ENCODE results near the gene CNGA1. TPM values are rescaled to one million over a fixed set of nuclear protein-coding genes. Genes with fewer than 3 reads are reported as not detected.
A peak's percentile ranks its signal among the peaks of the same experiment; 100 is the strongest.
"Not testable (repeated sequence)": the region's sequence is repeated elsewhere in the genome, so short reads cannot be mapped to it uniquely, and the experiment has no call there.

CNGA1 gene
- total RNA-seq, 1 experiment from 2014 or later, result not detected

- H3K4me1 ChIP-seq (replicated peaks), result no peaks in the 10 kb centered on the region
- H3K27me3 ChIP-seq (replicated peaks), result no peaks in the 10 kb centered on the region
- H3K27ac ChIP-seq, result no peak overlapping the region
- H3K9me3 ChIP-seq (replicated peaks), result no peaks in the 10 kb centered on the region
- DNase-seq (ENCODE audit: low read depth in 1 of 2, low spot score in 2 of 2), result no peak
- no peak overlapping the region for H3K4me3 ChIP-seq
- H3K36me3 ChIP-seq, result no peaks in the 10 kb centered on the region
Measured at GRCh38 chr4:47926667-47927258, 89.7 kb downstream of the CNGA1 start.

- not testable (repeated sequence) for H3K36me3 ChIP-seq; H3K4me3 ChIP-seq; H3K27me3 ChIP-seq (replicated peaks); H3K9me3 ChIP-seq (replicated peaks); DNase-seq (ENCODE audit: low read depth in 1 of 2, low spot score in 2 of 2); H3K27ac ChIP-seq; H3K4me1 ChIP-seq (replicated peaks)
Measured at GRCh38 chr4:47923261-47923608, 93.2 kb downstream of the CNGA1 start.

GRCh38 chr4:47922436-47923260 lies 93.8 kb downstream of the CNGA1 start:
- not testable (repeated sequence) for H3K4me1 ChIP-seq (replicated peaks); H3K4me3 ChIP-seq; DNase-seq (ENCODE audit: low read depth in 1 of 2, low spot score in 2 of 2); H3K36me3 ChIP-seq; H3K9me3 ChIP-seq (replicated peaks); H3K27me3 ChIP-seq (replicated peaks); H3K27ac ChIP-seq

- H3K4me1 ChIP-seq (replicated peaks); H3K27ac ChIP-seq; H3K4me3 ChIP-seq; H3K9me3 ChIP-seq (replicated peaks); DNase-seq (ENCODE audit: low read depth in 1 of 2, low spot score in 2 of 2); H3K36me3 ChIP-seq; H3K27me3 ChIP-seq (replicated peaks): not testable (repeated sequence)
Measured at GRCh38 chr4:47917163-47917562, 99.3 kb downstream of the CNGA1 start.

GRCh38 chr4:47915378-47915777 lies 101.1 kb downstream of the CNGA1 start:
- H3K9me3 ChIP-seq (replicated peaks), result no peaks in the 10 kb centered on the region
- no peak for DNase-seq (ENCODE audit: low read depth in 1 of 2, low spot score in 2 of 2)
- no peak overlapping the region for H3K4me3 ChIP-seq

GRCh38 chr4:47914926-47915237 lies 101.6 kb downstream of the CNGA1 start:
- no peak overlapping the region for H3K27ac ChIP-seq
- peaks cover 10% of the 10 kb centered on the region; the same call in 1 of the 2 replicates for H3K4me1 ChIP-seq (replicated peaks)
- DNase-seq (ENCODE audit: low read depth in 1 of 2, low spot score in 2 of 2), result no peak

More at GRCh38 chr4:47915378-47915777, 101.1 kb downstream of the CNGA1 start:
- Histone ChIP-seq H3K27ac (no peak overlapping the region), H3K36me3 (no peaks in the 10 kb centered on the region), H3K27me3 (replicated peaks) (no peaks in the 10 kb centered on the region), H3K4me1 (replicated peaks) (peaks cover 10% of the 10 kb centered on the region; the same call in 1 of the 2 replicates)

GRCh38 chr4:47914220-47914925 lies 102.1 kb downstream of the CNGA1 start, which contains the start of gene NFXL1:
NFXL1 (minus strand) TSS chr4:47914583; CDS start chr4:47914203, 380 bp downstream.
- peak; percentile 74 to 92 for DNase-seq (ENCODE audit: low read depth in 1 of 2, low spot score in 2 of 2)
- H3K9me3 ChIP-seq (replicated peaks), result no peaks in the 10 kb centered on the region
- H3K4me3 ChIP-seq, result peak within 1 kb of the TSS; percentile 59
- H3K27me3 ChIP-seq (replicated peaks), result no peaks in the 10 kb centered on the region
- peak within 1 kb of the TSS; percentile 33; the same call in 1 of the 2 replicates for H3K27ac ChIP-seq
- peaks cover 10% of the 10 kb centered on the region; the same call in 1 of the 2 replicates for H3K4me1 ChIP-seq (replicated peaks)
- H3K36me3 ChIP-seq, result no peaks in the 10 kb centered on the region

More at GRCh38 chr4:47914926-47915237, 101.6 kb downstream of the CNGA1 start:
- peak overlapping the region; percentile 59 for H3K4me3 ChIP-seq
- H3K9me3 ChIP-seq (replicated peaks), result no peaks in the 10 kb centered on the region
- no peaks in the 10 kb centered on the region for H3K36me3 ChIP-seq
- no peaks in the 10 kb centered on the region for H3K27me3 ChIP-seq (replicated peaks)

- H3K9me3 ChIP-seq (replicated peaks), result no peaks in the 10 kb centered on the region
- no peaks in the 10 kb centered on the region for H3K27me3 ChIP-seq (replicated peaks)
- H3K36me3 ChIP-seq, result no peaks in the 10 kb centered on the region
- no peak for DNase-seq (ENCODE audit: low read depth in 1 of 2, low spot score in 2 of 2)
- no peak overlapping the region for H3K27ac ChIP-seq
- H3K4me3 ChIP-seq, result peak overlapping the region; percentile 59
- peaks cover 10% of the 10 kb centered on the region; the same call in 1 of the 2 replicates for H3K4me1 ChIP-seq (replicated peaks)
Measured at GRCh38 chr4:47913861-47914219, 102.6 kb downstream of the CNGA1 start.

GRCh38 chr4:47913330-47913729 lies 103.2 kb downstream of the CNGA1 start:
- H3K27me3 ChIP-seq (replicated peaks), result no peaks in the 10 kb centered on the region
- H3K36me3 ChIP-seq, result no peaks in the 10 kb centered on the region
- H3K4me1 ChIP-seq (replicated peaks), result peaks cover 10% of the 10 kb centered on the region; the same call in 1 of the 2 replicates
- H3K27ac ChIP-seq, result no peak overlapping the region
- no peaks in the 10 kb centered on the region for H3K9me3 ChIP-seq (replicated peaks)
- H3K4me3 ChIP-seq, result peak overlapping the region; percentile 59
- peak in 1 of 2 experiments; percentile 1 for DNase-seq (ENCODE audit: low read depth in 1 of 2, low spot score in 2 of 2)

- no peak overlapping the region for H3K27ac ChIP-seq
- DNase-seq (ENCODE audit: low read depth in 1 of 2, low spot score in 2 of 2), result no peak
- no peaks in the 10 kb centered on the region for H3K27me3 ChIP-seq (replicated peaks)
- H3K4me1 ChIP-seq (replicated peaks), result no peaks in the 10 kb centered on the region
- H3K36me3 ChIP-seq, result no peaks in the 10 kb centered on the region
- H3K4me3 ChIP-seq, result no peak overlapping the region
- H3K9me3 ChIP-seq (replicated peaks), result no peaks in the 10 kb centered on the region
Measured at GRCh38 chr4:47907089-47907646, 109.3 kb downstream of the CNGA1 start.

- no peaks in the 10 kb centered on the region for H3K27me3 ChIP-seq (replicated peaks)
- H3K27ac ChIP-seq, result no peak overlapping the region
- no peak for DNase-seq (ENCODE audit: low read depth in 1 of 2, low spot score in 2 of 2)
- H3K4me3 ChIP-seq, result no peak overlapping the region
- H3K36me3 ChIP-seq, result no peaks in the 10 kb centered on the region; the same call in 1 of the 2 replicates
- H3K9me3 ChIP-seq (replicated peaks), result no peaks in the 10 kb centered on the region
- H3K4me1 ChIP-seq (replicated peaks), result no peaks in the 10 kb centered on the region
Measured at GRCh38 chr4:47899639-47900038, 116.8 kb downstream of the CNGA1 start.

GRCh38 chr4:47891928-47892327 lies 124.6 kb downstream of the CNGA1 start:
- H3K4me3 ChIP-seq, result no peak overlapping the region
- no peak for DNase-seq (ENCODE audit: low read depth in 1 of 2, low spot score in 2 of 2)
- no peaks in the 10 kb centered on the region for H3K27me3 ChIP-seq (replicated peaks)
- no peaks in the 10 kb centered on the region; the same call in 1 of the 2 replicates for H3K36me3 ChIP-seq
- H3K4me1 ChIP-seq (replicated peaks), result no peaks in the 10 kb centered on the region
- H3K27ac ChIP-seq, result no peak overlapping the region
- no peaks in the 10 kb centered on the region for H3K9me3 ChIP-seq (replicated peaks)
